ENCODE results near the gene SSBP3.
"Not testable (repeated sequence)": the region's sequence is repeated elsewhere in the genome, so short reads cannot be mapped to it uniquely, and the experiment has no call there.

The SSBP3 gene

DNA sequence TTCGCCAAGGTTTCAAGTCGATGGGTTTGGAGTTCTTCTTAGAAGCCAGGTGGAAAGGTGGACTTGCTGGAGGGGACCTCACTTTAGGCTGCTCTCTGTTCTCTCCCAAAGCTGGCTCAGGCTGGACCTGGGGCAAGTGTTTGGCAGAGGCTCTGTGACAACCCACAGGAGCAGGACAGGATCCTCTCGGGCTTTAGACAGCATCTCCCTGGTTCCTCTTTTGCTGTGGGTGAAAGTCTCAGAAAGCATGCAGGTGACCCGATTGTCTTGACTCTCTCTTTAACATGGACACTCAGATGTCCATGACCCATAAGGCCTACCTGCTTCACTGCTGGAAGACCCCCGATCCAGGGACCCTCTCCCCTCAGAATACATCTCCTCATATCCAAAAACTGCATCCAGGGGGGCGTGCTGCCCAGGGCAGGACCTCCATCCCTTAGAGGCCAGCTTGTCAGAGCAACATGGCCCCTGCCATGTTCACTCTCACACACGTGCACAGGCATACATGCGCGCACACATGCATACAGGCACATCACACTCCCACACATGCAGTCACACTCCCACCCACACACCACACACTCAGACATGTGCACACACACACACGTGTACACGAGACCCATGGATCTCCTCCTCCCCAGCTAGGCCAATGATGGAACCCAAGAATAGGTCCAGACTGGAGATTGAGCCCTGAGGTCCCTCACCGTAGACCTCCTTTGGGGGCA lies 184.9 kb downstream of the SSBP3 start:
- no peak for DNase-seq (ENCODE audit: low read depth)

DNA sequence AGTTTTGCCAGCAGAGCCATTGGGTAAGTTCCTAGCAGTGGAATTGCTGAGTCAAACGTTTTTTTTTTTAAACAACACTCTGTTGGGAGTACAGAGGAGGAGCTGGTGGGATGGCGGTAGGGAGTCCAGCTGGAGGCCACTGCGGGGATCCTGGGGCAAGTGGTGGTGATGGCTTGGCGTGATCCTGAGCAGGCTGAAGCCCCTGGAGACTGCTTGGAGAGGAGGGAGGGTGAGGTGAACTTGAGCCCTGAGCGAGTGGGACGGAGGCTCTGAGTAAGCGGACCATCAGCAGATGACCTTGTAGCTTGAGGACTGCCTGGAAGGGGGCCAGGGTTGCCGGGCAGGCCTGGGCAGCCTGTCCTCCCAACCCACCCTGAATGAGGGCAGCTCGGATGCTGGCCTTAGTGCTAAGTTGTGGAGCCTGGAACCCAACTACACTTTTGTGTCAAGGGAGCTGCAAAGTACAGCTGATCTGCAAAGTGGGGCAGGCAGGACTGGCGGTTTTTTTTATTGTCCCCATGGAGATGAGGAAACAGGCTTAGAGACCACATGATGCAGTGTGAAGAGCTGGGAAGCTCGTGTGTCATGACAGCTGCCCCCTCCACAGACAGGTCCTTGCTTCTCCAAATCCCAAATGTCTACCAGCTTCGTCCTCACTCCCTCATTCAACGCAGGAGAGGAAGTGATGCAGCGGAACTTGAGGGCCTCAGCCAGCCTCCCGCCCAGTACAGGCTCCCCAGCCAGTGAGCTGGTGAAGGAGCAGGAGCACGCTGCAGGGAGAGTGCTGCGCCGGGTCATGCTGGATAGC lies 186.0 kb downstream of the SSBP3 start:
- no peak for DNase-seq (ENCODE audit: low read depth)

GRCh38 chr1:54219688-54220003 lies 186.5 kb downstream of the SSBP3 start:
- DNase-seq (ENCODE audit: low read depth) = no peak

DNA sequence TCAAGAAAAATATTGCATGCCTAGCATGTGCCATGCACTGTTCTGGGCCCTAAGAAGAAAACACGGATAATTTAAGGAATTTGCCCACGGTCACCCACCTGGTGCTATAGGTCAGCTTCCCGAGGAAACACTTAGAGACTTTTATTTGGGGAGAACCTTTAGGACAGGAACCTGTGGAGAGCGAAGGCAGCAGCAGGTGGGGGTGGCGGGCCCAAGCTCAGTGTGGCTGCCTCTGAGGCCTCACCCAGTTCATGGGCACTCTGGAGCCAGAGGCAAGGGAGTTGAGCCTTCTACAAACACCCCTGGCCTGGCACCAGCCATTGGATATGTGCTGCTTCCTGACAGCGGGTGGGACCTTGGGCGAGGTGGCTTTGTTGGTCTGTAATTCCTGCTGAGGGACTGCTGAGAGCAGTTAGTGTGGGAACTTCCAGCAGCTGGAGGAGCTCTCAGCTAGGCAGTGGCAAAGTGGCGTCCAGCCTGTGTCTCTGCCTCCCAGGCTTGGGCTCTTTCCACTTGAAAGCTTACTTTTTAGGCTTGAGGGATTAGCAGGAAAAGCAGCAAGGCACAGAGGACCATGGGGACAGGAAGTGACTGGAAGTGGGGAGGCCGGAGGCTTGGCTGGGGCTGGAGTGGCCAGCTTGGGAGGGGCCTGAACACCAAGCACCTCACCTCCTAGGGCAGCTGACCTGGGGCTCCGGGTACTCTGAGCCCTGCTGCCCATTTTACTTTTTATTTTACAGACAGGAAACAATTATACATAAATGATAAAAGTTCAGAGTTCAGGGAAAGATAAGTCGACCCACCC lies 187.1 kb downstream of the SSBP3 start:
- DNase-seq (ENCODE audit: low read depth) = no peak

GRCh38 chr1:54215523-54215922 lies 190.7 kb downstream of the SSBP3 start:
- no peak for DNase-seq (ENCODE audit: low read depth)

DNA sequence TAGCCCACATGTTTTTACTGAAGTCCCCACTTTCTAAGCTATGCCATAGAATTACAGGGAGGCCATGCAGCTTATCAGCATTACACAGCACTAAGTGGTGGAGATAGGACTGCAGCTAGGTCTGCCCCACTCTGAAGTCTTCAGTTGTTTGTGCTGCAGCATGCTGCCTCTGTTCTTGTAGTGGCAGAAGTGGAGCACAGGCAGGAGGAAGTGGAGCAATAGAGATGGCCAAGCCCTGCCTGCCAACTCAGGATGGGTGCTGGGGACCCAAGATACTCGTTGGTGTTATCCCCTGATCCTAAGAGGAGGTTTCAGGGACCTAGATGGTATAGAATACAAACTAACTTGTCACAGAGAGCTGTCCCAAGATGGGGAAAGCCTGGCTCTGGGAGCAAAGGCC lies 193.3 kb downstream of the SSBP3 start:
- no peak for DNase-seq (ENCODE audit: low read depth)

- not testable (repeated sequence) for DNase-seq (ENCODE audit: low read depth)
These were observed 198.3 kb downstream of the SSBP3 start for GRCh38 chr1:54207896-54208295.

- no peak for DNase-seq (ENCODE audit: low read depth)
These were observed 198.9 kb downstream of the SSBP3 start for GRCh38 chr1:54207287-54207686.

DNA sequence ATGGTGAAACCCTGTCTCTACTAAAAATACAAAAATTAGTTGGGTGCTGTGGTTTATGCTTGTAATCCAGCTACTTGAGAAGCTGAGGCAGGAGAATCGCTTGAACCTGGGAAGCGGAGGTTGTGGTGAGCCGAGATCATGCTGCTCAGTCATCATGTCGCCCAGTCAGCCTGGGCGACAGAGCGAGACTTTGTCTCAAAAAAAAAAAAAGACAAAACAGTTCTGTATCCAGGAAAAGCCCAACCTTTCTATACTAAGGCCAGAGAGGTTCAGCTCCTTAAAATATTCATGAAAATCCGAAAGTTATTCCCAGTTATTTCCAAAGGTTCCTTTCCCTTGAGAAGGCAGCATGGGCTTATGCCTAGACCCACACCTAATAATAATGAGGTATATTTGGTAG lies 202.0 kb downstream of the SSBP3 start:
- DNase-seq (ENCODE audit: low read depth) = no peak

GRCh38 chr1:54200519-54200997 lies 205.6 kb downstream of the SSBP3 start:
- DNase-seq (ENCODE audit: low read depth) = no peak

DNA sequence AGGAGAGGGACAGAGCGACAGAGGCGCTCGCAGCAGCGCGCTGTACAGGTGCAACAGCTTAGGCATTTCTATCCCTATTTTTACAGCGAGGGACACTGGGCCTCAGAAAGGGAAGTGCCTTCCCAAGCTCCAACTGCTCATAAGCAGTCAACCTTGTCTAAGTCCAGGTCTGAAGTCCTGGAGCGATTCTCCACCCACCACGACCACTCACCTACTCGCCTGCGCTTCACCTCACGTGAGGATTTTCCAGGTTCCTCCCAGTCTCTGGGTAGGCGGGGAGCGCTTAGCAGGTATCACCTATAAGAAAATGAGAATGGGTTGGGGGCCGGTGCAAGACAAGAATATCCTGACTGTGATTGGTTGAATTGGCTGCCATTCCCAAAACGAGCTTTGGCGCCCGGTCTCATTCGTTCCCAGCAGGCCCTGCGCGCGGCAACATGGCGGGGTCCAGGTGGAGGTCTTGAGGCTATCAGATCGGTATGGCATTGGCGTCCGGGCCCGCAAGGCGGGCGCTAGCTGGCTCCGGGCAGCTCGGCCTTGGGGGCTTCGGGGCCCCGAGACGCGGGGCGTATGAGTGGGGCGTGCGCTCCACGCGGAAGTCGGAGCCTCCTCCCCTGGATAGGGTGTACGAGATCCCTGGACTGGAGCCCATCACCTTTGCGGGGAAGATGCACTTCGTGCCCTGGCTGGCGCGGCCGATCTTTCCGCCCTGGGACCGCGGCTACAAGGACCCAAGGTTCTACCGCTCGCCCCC lies 206.3 kb downstream of the SSBP3 start, which contains the start of the genes CYB5RL and MRPL37:
TSS of gene CYB5RL (minus strand) at position 266 of the 754 bp plus-strand sequence. CDS start 4,414 bp downstream, outside the sequence.
TSS of gene MRPL37 (plus strand) at position 403 of the 754 bp plus-strand sequence. CDS start at position 480, 77 bp downstream.
- DNase-seq (ENCODE audit: low read depth) = peak; percentile 83

DNA sequence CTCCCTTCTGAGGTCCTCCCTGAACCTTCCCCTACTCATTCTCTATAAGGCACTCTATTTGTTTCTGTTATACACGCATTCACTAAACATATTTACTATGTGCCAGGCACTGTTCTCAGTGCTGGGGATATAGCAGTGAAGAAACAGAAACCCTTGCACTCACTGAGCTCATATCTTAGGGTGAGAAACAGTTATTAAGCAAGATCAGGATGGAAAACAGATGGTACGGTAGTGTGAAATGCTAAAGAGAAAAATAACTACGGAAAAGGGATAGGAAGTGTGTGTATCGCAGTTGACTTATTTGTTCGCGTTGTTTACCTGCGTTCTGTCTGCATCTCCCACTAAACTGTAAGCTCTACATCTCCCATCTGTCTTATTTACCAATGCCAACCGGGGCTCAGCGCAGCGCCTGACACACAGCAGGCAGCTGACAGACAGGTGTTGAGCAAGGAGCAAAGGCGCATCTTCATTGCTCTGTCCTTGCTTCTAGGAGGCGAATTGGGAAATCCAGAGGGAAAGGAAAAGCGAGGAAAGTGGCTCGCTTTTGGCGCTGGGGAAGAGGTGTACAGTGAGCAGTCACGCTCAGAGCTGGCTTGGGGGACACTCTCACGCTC lies 206.9 kb downstream of the SSBP3 start:
- no peak for DNase-seq (ENCODE audit: low read depth)

GRCh38 chr1:54193453-54193852 lies 212.7 kb downstream of the SSBP3 start:
- DNase-seq (ENCODE audit: low read depth) = no peak

- no peak for DNase-seq (ENCODE audit: low read depth)
These were observed 214.7 kb downstream of the SSBP3 start for GRCh38 chr1:54191525-54191924.

DNA sequence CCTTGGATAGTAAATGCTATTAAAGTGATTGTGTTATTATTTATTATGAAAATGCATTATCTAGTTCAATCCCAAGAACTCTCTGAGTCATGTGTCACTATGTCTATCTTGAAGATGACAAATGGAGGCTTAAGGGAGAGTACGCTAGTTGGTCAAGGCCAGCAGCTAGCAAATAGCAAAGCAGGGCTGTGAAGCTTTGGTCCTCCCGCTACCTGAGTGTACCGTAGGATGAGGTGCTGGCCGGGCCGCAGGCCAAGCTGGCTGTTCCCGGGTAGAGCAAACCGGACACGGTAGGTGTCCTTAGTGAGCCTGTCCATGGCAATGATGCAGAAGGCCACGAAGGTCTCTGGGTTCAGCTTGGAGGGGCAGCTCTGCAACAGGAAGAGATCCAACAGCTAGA lies 215.7 kb downstream of the SSBP3 start:
- DNase-seq (ENCODE audit: low read depth) = no peak

GRCh38 chr1:54188291-54188690 lies 217.9 kb downstream of the SSBP3 start:
- no peak for DNase-seq (ENCODE audit: low read depth)

GRCh38 chr1:54186056-54186455 lies 220.1 kb downstream of the SSBP3 start:
- no peak for DNase-seq (ENCODE audit: low read depth)

GRCh38 chr1:54180701-54181360 lies 225.4 kb downstream of the SSBP3 start:
- no peak for DNase-seq (ENCODE audit: low read depth)

DNA sequence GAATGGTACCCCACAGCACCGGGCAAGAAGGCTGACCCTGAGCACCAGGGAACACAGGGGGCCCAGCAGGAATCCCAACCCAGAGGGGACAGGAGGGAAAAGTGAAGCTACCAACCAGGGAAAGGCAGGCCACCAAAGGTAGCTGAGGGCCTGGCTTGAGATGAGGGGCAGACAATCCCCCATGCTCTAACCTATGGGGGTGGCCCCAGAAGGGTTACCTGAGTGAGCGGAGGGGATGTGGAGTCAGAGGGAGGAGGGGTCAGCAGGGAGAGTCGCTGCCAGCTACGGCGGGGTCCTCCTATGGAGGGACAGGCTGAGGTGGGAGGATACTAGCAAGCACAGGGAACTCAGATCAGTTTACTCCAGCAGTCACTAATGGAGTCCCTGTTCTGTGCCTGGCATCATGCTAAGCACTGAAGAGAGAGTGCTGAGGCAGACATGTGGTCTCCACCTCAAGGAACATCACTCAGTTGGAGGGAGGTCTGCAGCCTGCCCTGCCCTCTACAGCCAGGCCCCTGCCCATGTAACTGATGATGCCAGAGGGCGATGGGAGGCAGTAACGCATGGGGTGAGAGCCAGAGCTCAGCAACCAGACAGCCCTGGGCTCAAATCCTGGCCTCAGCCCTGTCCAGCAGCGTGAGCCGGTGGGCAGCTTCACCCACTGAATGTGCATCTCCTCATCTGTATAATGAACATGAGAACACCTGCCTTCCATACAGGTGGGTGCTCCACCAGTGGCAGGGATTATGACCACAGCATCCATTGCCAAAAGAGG lies 227.7 kb downstream of the SSBP3 start:
- DNase-seq (ENCODE audit: low read depth) = no peak

- no peak for DNase-seq (ENCODE audit: low read depth)
These were observed 228.5 kb downstream of the SSBP3 start for GRCh38 chr1:54177726-54178125.

Measured in activated gamma-delta T cell treated with anti-CD3 and anti-CD28 coated beads, Interleukin-2, amount 50 U/mL, for 16 hours (primary cell).